HFFc6 (cell line): ENCODE data around the gene H6PD. TPM values are rescaled to one million over a fixed set of nuclear protein-coding genes. Genes with fewer than 3 reads are reported as not detected.

Experiments
- DNase-seq: peaks from one replicate; pipeline ENCODE4 v3.0.0-alpha.2; 2018
- H3K27ac Mint-ChIP-seq: 2 replicates; pipeline ENCODE4 v1.8.0; 2020; ENCODE audit warnings: mild to moderate bottlenecking, mixed read lengths
- H3K27me3 Mint-ChIP-seq: 2 replicates; pipeline ENCODE4 v1.8.0; 2021; ENCODE audit warnings: mild to moderate bottlenecking, moderate library complexity, mixed read lengths; ENCODE audit not compliant: insufficient read depth
- H3K36me3 Mint-ChIP-seq: 2 replicates; pipeline ENCODE4 v1.8.0; 2021; ENCODE audit warnings: low read depth, mixed read lengths
- H3K4me1 Mint-ChIP-seq: 2 replicates; pipeline ENCODE4 v1.8.0; 2020; ENCODE audit warnings: low read depth, mixed read lengths
- H3K4me3 Mint-ChIP-seq: 2 replicates; pipeline ENCODE4 v1.8.0; 2020; ENCODE audit warnings: mild to moderate bottlenecking, moderate library complexity, mixed read lengths
- H3K9me3 Mint-ChIP-seq: 2 replicates; pipeline ENCODE4 v1.8.0; 2020; ENCODE audit warnings: mild to moderate bottlenecking, mixed read lengths
- total RNA-seq, 6 experiments: library from RNA; stranded (reverse); fragmentation: NEBNext Ultra II Directional; extraction: Animal tissue kit (Norgen Biotek cat#: 25700); gene quantifications; 2 replicates in 1 of 6; 3 replicates in 5 of 6; pipeline ENCODE4 v1.2.3, GENCODE V29; 2021
- TF ChIP-seq, protein P1 (sequence below): fragments of 200-600 bp; sonication (generic); IDR thresholded peaks from 2 replicates; pipeline ENCODE4 v1.5.0; 2021; ENCODE audit warnings: antibody characterized with exemption, mild to moderate bottlenecking

The H6PD gene
- total RNA-seq, 6 experiments from 2014 or later, result 14.6 to 19.6 (median 16.1) TPM

DNA sequence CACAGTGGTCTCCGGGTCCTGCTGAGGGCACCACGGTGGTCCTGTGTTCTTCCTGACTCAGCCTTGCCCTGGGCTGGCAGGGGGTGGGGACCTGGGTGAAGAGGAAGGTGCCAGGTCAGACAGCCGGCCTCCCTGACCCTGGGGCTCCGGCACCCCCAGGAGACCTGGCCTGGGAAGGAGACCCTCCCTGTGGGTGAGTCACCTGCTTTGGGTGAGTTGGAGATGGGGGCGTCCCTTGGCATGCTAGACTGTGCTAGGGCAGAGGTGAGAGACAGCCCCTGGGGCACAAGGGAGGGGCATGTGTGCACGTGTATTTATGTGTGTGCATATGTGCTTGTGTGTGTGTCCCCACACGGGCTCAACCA, 81.5 kb downstream of the H6PD start:
- DNase-seq, result no peak
- Mint-ChIP-seq H3K9me3 (no peaks in the 10 kb centered on the region), H3K27me3 (no peaks in the 10 kb centered on the region), H3K36me3 (no peaks in the 10 kb centered on the region), H3K4me1 (peaks cover 31% of the 10 kb centered on the region), H3K27ac (peak overlapping the region; percentile 93), H3K4me3 (no peak overlapping the region; the same call in 1 of the 2 replicates)
- TF ChIP-seq, protein P1, sequence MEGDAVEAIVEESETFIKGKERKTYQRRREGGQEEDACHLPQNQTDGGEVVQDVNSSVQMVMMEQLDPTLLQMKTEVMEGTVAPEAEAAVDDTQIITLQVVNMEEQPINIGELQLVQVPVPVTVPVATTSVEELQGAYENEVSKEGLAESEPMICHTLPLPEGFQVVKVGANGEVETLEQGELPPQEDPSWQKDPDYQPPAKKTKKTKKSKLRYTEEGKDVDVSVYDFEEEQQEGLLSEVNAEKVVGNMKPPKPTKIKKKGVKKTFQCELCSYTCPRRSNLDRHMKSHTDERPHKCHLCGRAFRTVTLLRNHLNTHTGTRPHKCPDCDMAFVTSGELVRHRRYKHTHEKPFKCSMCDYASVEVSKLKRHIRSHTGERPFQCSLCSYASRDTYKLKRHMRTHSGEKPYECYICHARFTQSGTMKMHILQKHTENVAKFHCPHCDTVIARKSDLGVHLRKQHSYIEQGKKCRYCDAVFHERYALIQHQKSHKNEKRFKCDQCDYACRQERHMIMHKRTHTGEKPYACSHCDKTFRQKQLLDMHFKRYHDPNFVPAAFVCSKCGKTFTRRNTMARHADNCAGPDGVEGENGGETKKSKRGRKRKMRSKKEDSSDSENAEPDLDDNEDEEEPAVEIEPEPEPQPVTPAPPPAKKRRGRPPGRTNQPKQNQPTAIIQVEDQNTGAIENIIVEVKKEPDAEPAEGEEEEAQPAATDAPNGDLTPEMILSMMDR, result no peak

DNA sequence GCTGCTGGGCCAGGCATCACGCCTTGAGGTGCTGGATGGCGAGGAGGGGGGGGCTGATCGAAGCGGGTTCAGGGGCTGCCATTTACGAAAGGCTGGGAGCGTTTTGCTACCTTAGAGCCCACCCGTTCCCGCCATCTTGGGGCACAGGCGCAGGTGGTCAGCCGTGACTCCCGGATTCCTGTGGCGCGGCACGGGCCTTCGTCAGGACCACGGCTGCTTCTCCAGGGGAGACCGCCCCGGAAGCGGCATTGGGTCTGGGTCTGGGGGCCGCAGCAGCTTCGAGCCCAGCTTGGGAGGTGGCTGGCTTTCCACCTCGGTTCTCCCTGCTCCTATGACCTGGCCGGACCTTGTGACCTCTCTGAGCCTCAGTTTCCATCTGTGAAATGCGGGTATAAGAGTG, 81.9 kb downstream of the H6PD start:
- H3K4me1 Mint-ChIP-seq, result peaks cover 34% of the 10 kb centered on the region
- H3K36me3 Mint-ChIP-seq, result no peaks in the 10 kb centered on the region
- H3K27ac Mint-ChIP-seq, result peak overlapping the region; percentile 93; the same call in 1 of the 2 replicates
- H3K9me3 Mint-ChIP-seq, result no peaks in the 10 kb centered on the region
- no peak for DNase-seq
- TF ChIP-seq, protein P1, result no peak
- no peaks in the 10 kb centered on the region for H3K27me3 Mint-ChIP-seq
- no peak overlapping the region for H3K4me3 Mint-ChIP-seq

DNA sequence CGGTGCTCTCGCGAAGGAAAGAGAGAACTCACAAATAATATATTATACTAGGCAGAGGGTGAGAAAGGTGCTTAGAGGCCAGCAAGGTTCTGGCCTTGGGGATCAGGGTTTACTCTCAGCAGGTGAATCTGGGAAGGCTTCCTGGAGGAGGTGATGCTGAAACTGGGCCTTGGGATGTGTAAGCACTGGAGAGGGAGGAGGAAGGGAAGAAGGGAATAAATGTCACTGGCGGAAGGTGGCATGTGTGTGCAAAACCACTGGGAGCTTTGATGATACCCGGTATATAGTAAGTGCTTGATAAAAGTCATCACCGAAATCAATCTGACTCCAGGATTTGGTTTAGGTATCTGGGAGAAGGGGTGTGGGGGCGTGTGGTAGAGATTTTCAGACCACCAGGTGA, 82.5 kb downstream of the H6PD start:
- H3K36me3 Mint-ChIP-seq, result no peaks in the 10 kb centered on the region
- no peak for DNase-seq
- H3K9me3 Mint-ChIP-seq, result no peaks in the 10 kb centered on the region
- H3K27me3 Mint-ChIP-seq, result no peaks in the 10 kb centered on the region
- peaks cover 37% of the 10 kb centered on the region for H3K4me1 Mint-ChIP-seq
- TF ChIP-seq, protein P1, result no peak
- peak overlapping the region; percentile 66 for H3K27ac Mint-ChIP-seq
- H3K4me3 Mint-ChIP-seq, result no peak overlapping the region

DNA sequence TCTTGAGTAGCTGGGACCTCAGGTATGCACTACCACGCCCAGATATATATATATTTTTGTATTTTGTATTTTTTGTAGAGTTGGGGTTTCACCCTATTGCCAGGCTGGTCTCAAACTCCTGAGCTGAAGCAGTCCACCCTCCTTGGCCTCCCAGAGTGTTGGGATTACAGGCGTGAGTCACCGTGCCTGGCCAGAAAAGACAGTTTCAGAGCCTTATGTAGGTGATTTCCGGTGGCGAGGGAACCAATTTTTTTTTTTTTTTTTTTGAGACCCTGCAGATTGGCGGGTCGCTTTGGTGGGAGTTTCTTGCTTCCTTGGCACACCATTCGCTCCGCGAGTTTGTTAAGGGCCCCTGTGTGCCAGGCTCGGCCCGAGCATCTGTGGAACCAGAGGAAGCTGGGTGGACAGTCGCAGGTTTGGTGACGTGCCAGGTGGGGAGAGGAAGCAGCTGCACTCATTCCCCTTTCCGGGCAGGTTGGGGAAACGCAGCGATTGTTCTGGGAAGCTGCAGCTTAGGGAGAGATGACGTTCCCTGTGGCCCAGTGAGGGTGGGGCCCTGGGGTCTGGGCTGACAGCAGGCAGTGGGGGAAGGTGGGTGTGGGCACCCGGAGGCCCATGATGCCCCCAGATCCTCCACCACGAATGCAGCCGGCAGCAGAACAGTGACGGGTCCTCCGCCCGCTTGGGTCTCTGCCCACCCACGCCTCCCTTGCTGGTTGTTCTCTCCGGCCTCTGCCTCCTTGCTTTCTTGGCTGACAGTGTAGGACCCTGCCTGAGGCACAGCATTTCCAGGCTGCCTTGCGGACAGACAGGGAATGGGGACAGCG, 83.2 kb downstream of the H6PD start:
- H3K4me3 Mint-ChIP-seq, result no peak overlapping the region
- H3K36me3 Mint-ChIP-seq, result no peaks in the 10 kb centered on the region

DNA sequence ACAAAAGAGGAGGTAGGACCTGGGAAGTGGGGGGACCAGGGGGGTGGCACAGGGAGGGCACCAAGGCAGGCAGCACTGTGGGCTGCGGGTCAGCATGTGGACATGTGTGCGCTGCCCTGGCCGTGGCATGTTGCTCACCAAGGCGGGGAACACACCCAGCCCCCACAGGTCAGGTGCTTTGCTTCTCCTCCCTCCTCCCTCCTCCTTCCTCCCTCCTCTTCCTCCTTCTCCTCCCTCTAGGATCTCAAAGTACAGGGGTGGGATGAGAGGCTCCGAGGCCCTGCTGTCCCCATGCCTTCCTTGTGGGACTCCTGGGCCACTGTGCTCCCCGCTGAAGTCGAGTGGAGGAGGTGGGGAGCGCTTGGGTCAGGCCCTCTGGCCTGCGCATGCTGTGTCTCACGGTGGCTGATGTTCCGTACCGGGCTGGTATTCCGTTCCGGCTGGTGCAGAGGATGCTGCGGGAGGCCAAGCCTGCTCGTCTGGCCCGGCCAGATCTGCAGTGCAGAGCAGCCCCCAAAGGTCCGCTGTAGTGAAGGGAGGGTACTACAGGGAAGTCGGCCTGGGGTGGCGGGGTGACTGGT, 84.7 kb downstream of the H6PD start:
- no peak overlapping the region for H3K4me3 Mint-ChIP-seq
- no peaks in the 10 kb centered on the region for H3K27me3 Mint-ChIP-seq
- H3K36me3 Mint-ChIP-seq, result no peaks in the 10 kb centered on the region
- DNase-seq, result no peak
- no peaks in the 10 kb centered on the region for H3K9me3 Mint-ChIP-seq
- peaks cover 35% of the 10 kb centered on the region for H3K4me1 Mint-ChIP-seq
- no peak overlapping the region for H3K27ac Mint-ChIP-seq
- TF ChIP-seq, protein P1, result no peak

More for the DNA sequence above, 83.2 kb downstream of the H6PD start:
- Mint-ChIP-seq H3K27me3 (no peaks in the 10 kb centered on the region), H3K4me1 (peaks cover 37% of the 10 kb centered on the region), H3K27ac (peak overlapping the region; percentile 66; the same call in 1 of the 2 replicates), H3K9me3 (no peaks in the 10 kb centered on the region)
- peak; percentile 30 for DNase-seq
- TF ChIP-seq, protein P1, result no peak
